Mesothelial cell of epicardium (in vitro differentiated cells): Measurements from ENCODE around the gene HIVEP3. TPM values are rescaled to one million over a fixed set of nuclear protein-coding genes. Genes with fewer than 3 reads are reported as not detected.

Experiments used
- DNase-seq, 2 experiments: peaks; one replicate each; pipeline ENCODE4 v3.0.0; 2021; ENCODE audit warnings: low spot score in 2 of 2; ENCODE audit not compliant: unreplicated experiment in 2 of 2
- H3K27ac Mint-ChIP-seq: 2 replicates; pipeline ENCODE4 v1.8.0; 2021; ENCODE audit warnings: mixed read lengths
- H3K27me3 Mint-ChIP-seq: 2 replicates; pipeline ENCODE4 v1.8.0; 2021; ENCODE audit warnings: low read depth, mixed read lengths
- H3K36me3 Mint-ChIP-seq: 2 replicates; pipeline ENCODE4 v1.8.0; 2021; ENCODE audit warnings: mixed read lengths
- H3K4me1 Mint-ChIP-seq: 2 replicates; pipeline ENCODE4 v1.8.0; 2021; ENCODE audit warnings: mixed read lengths
- H3K4me3 Mint-ChIP-seq: 2 replicates; pipeline ENCODE4 v1.8.0; 2021; ENCODE audit warnings: mild to moderate bottlenecking, moderate library complexity, mixed read lengths
- H3K9me3 Mint-ChIP-seq: 2 replicates; pipeline ENCODE4 v1.8.0; 2021; ENCODE audit warnings: mixed read lengths
- CTCF ChIP-seq: fragments of 200-600 bp; sonication (generic); IDR thresholded peaks from one replicate; pipeline ENCODE4 v1.5.0; 2021; ENCODE audit warnings: antibody characterized with exemption; ENCODE audit not compliant: unreplicated experiment
- total RNA-seq: library from RNA; stranded (reverse); gene quantifications from 3 replicates; pipeline ENCODE4 v1.2.1, GENCODE V29; 2021

The HIVEP3 gene
- total RNA-seq, 1 donor from 2014 or later, result 8.9 TPM

DNA sequence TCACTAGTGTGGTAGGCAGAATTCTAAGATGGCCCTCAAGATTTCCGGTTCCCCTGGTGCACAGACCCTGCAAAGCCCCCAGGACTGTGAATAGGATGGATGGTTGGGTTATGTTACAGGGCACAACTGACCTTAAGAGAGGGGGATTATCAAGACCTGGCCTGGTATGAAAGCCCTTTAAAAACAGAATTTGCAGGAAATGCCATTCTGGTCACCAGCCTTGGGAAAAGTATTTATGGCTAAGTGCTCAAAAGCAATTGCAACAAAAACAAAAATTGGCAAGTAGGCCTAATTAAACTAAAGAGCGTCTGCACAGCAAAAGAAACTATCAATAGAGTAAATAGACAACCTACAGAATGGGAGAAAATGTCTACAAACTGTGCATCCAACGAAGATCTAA is 289.6 kb downstream of the HIVEP3 start:
- Mint-ChIP-seq H3K4me1 (peaks cover 11% of the 10 kb centered on the region), H3K27ac (no peak overlapping the region), H3K4me3 (no peak overlapping the region), H3K36me3 (no peaks in the 10 kb centered on the region), H3K9me3 (no peaks in the 10 kb centered on the region), H3K27me3 (peaks cover under 1% of the 10 kb centered on the region)
- TF ChIP-seq CTCF, result no peak
- DNase-seq, result no peak

DNA sequence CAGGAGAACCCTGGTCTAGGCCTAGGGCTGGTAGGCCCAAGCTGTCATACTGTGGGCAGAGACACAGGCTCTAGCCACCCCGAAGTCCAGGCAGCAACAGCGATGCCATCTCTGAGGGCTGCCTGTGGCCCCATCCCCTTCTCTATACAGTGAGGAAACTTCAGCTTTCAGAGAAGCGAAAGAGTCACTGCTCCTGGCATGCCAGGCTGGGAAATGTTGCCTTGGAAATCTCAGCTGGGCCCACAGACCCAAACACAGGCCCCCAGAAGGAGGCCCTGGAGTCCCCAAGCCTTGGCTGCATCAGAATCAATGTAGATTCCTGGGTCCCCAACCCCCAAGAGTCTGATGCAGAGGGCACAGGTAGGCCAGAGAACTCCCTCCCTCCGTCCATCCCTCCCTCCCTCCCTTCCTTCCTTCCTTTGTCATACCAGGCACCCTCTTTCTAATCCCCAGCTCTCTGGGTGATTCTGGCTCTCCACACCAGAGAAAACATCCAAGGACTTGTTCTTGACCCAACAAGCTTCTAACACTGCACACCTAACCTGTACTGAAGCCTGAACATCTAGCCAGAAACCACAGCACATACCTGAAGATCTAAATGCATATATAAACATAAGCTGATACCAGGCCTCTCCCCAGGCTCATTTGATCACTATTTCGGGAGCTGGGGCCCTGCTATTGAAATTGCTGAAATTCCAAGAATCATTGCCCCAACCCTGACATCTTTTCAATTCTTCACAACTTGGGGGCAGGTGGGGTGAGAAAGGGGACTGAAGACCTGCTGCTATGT is 291.0 kb downstream of the HIVEP3 start:
- no peak overlapping the region for H3K4me3 Mint-ChIP-seq
- no peak for TF ChIP-seq CTCF
- no peaks in the 10 kb centered on the region for H3K36me3 Mint-ChIP-seq
- no peak for DNase-seq
- H3K4me1 Mint-ChIP-seq, result peaks cover 13% of the 10 kb centered on the region
- no peaks in the 10 kb centered on the region for H3K27me3 Mint-ChIP-seq
- H3K27ac Mint-ChIP-seq, result peak overlapping the region; percentile 64
- H3K9me3 Mint-ChIP-seq, result no peaks in the 10 kb centered on the region

DNA sequence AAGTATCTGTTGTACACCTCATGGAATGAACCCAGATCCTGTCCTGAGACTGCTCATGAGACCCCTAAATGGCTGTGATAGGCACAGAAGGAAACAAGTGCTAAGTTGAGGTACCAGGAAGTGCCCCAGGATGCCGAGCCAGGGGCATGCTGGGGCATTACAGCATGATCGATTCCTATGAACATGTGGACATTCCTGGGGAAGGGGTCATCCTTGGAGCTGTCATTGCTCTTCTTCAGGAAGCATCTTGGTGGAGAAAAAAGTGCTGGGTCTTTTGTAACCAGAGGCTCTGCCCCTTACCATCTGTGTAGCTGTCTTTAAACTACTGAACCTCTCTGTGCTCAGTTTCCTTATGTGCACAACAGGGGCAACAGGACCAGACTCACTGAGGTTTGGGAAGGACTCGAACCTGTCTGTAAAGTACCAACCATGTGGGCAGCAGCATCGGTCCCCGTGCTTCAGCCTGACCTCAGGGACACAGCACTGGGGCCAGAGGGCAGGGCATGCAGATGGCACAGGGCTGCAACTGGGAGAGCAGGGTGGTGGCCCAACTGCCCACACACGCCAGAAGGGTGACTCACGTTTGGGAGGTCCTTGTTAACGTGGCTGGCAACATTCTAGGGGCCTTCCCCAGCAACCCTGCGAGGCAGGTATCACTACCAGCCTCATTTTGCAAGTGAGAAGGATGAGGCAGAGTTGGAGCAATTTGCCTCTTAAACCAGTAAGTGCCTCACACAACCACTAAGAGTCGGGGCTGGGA is 291.9 kb downstream of the HIVEP3 start:
- Mint-ChIP-seq H3K27ac (no peak overlapping the region), H3K4me1 (peaks cover 16% of the 10 kb centered on the region), H3K9me3 (no peaks in the 10 kb centered on the region), H3K4me3 (no peak overlapping the region), H3K36me3 (no peaks in the 10 kb centered on the region), H3K27me3 (peaks cover 1% of the 10 kb centered on the region)
- DNase-seq, result no peak
- no peak for TF ChIP-seq CTCF

GRCh38 chr1:41626146-41626545 is 292.6 kb downstream of the HIVEP3 start:
- Mint-ChIP-seq H3K27ac (peak overlapping the region; percentile 32), H3K36me3 (no peaks in the 10 kb centered on the region), H3K9me3 (no peaks in the 10 kb centered on the region), H3K4me1 (peaks cover 16% of the 10 kb centered on the region), H3K4me3 (no peak overlapping the region), H3K27me3 (peaks cover 4% of the 10 kb centered on the region)
- no peak for TF ChIP-seq CTCF
- DNase-seq, result no peak

GRCh38 chr1:41623736-41624135 is 295.0 kb downstream of the HIVEP3 start:
- H3K4me3 Mint-ChIP-seq, result no peak overlapping the region
- H3K9me3 Mint-ChIP-seq, result no peaks in the 10 kb centered on the region
- peaks cover 16% of the 10 kb centered on the region for H3K4me1 Mint-ChIP-seq
- DNase-seq, result no peak
- peaks cover 11% of the 10 kb centered on the region for H3K27me3 Mint-ChIP-seq
- no peak overlapping the region for H3K27ac Mint-ChIP-seq
- no peak for TF ChIP-seq CTCF
- no peaks in the 10 kb centered on the region for H3K36me3 Mint-ChIP-seq
